Stimulated activated CD8-positive, alpha-beta memory T cell treated with anti-CD3 and anti-CD28 coated beads, Interleukin-4, amount 100 ng/mL, for 48 hours (primary cell): ENCODE data around the gene CLASP1.
"Not testable (repeated sequence)": the region's sequence is repeated elsewhere in the genome, so short reads cannot be mapped to it uniquely, and the experiment has no call there.

ENCODE experiments used
- DNase-seq: peaks from one replicate; pipeline ENCODE4 v3.0.0-alpha.2; 2020

Gene CLASP1

DNA sequence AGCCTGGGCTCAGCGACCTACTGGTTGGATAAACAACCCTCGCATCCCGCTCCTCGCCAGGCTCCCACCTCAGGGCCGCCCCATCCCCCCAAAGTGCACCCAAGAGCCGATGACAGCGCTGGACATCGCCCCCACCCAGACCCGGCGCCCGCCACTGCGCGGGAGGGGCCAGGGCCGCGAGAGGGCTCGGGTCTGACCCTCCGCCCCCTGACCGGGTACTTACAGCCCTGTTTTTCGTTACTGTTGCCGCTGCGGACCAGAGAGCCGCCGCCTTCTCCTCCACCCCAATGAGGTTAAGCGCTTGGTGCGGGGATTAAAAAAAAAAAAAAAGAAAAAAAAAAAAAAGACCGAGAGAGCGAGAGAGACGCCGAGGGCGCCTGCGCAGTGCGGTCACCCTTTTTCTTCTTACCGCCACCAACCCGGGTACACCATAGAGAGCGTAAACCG, at the start of gene CLASP1:
Gene CLASP1 (minus strand): TSS at position 314 of the 447 bp plus-strand sequence. CDS start 43,567 bp downstream, outside the sequence.
- DNase-seq: peak; percentile 70

DNA sequence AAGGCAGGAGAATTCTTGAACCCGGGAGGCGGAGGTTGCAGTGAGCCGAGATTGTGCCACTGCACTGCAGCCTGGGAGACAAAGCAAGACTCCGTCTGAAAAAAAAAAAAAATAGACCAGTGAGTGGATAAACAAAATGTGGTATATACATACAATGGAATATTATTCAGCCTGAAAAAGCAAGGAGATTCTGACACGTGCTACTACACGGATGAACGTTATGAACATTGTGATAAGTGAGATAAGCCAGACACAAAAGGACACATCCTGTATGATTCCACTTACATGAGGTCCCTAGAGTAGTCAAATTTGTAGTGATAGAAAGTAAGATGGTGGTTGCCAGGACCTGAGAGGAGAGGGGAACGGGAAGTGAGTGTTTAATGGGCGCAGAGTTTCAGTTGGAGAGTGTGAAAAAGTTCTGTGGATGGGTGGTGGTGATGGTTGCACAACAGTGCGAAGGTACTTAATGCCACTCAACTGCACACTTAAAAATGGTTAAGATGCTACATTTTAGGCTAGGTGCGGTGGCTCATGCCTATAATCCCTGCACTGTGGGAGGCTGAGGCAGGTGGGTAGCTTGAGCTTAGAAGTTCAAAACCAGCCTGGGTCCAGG, 49.2 kb upstream of the CLASP1 start:
- no peak for DNase-seq

DNA sequence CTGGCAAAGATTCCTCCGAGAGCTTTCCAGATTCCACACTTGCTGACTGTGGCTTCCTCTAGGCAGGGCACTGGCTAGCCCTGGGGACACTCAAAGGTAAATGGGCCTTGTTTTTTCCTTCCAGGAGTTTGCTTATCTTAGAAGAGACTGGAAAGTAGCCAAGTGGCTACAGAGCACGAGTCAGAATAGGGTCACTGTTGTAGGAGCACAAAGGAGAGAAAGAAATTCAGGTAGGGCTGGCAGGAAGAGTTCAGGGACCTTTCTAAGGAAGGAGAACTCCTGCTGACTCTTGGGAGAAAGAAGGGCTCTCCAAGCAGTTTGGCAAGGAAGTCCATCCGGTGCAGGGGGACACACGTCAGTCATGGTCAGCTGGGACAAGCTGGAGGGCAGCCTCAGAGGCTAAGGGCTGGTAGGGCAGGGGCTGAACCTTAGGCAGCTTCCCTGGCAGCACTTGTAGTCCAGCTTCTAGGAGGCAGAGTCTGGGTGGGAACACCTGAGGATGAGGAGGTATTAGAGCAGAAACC, 47.9 kb upstream of the CLASP1 start:
- no peak for DNase-seq

DNA sequence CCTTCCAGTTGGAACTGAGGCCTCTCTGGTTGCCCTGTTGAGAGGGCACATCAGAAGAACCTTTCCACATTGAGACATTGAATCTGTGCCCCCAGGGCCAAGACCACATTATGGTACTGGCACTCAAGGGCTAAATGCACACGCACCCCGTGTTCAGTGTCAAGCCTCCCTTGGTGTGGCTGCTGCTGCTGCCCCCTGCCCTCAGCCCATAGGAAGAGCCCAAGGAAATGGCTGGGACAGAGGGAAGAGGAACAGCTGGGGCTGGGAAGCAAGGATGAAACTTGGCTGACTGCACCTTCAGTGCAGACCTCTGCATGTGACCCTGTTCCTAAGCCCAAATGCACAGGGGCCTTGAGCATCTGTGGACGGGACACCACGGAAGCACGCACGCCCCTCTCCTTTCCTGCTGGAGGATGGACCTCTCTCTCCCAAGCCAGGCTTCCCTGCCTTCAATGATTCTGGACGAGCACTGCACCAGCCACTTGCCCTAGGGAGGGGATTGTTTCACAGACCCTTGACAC, 47.2 kb upstream of the CLASP1 start:
- no peak for DNase-seq

DNA sequence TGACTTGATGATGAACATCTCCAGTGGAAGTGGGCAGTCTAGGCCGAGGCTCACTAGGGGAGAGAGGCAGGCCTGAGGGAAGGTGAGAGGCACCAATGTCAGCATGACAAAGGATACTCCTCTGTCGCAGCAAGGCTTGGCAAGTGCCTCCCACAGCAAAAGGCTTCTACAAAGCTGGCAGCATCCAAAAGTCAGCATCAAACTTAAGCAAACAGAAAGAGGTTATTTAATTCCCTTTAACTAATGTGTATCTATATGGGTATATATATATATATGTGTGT, 45.8 kb upstream of the CLASP1 start:
- DNase-seq: no peak

DNA sequence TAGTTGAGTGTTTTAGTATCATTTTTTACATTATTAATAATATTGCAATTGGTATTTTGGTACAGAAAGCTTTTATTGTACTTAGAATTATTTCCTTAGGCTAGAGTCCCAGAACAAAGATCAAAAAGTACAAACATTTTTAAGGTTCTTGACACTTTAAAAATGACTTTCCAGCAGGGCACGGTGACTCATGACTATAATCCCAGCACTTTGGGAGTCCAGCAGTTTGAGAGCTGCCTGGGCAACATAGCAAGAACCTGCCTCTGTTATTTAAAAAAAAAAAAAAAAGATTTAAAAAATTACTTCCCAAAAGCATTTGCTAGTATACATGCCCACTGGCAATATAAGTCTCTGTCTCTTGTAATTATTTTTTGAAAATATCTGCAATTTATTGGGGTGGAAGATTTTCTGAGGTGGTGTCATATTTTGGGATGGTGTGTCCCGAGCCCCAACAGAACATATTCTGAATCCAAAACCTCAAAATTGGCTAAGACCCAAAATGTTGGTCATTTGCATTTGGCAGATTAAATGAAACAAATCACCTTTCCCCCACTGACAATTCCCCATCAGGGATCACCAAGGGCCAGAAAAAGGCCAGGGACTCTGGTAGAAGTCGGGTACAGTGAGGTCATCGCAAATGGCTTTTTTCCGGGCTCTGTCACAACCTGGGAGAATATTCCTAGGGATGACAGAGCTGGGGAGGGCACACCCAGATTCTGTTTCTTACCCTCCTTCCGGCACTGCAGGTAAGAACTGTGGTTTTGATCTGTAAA, 45.3 kb upstream of the CLASP1 start:
- DNase-seq: no peak

DNA sequence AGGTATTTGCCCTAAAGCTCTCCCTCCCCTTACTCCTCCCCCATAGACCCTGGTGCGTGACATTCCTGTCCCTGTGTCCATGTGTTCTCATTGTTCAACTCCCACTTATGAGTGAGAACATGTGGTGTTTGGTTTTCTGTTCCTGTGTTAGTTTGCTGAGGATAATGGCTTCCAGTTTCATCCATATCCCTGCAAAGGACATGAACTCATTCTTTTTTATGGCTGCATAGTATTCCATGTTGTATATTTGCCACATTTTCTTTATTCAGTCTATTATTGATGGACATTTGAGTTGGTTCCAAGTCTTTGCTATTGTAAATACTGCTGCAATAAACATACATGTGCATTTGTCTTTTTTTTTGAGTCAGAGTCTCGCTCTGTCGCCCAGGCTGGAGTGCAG, 41.3 kb upstream of the CLASP1 start:
- not testable (repeated sequence) for DNase-seq

DNA sequence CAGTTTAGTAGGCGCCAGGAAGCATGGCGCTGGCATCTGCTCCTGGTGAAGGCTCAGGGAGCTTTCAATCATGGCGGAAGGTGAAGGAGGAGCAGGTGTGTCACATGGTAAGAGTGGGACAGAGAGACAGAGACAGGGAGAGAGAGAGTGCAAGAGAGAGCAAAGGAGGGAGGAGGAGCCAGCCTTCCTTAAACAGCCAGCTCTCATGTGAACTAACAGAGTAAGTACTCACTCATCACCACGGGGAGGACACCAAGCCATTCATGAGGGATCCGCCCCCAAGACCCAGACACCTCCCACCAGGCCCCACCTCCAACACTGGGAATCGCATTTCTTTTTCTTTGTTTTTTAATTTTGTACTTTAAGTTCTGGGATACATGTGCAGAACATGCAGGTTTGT, 40.8 kb upstream of the CLASP1 start:
- no peak for DNase-seq

DNA sequence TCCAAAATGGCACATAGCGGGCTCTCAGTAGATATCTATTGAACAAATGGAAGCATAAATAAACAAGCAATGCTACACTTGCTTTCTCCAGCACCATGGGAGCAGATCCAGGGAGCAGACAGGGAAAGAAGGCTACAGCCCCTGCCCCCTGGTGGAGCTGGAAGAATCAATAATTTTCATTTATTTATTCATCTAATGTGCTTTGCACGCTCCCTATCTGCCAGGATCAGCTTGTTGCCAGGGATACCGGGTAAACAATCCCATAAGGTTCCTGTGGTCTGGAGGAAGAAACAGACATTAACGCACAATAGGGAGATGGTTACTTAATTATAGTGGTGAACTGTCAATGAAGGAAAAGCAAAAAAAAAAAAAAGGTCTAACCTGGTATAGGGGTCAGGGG, 40.1 kb upstream of the CLASP1 start:
- DNase-seq: no peak

DNA sequence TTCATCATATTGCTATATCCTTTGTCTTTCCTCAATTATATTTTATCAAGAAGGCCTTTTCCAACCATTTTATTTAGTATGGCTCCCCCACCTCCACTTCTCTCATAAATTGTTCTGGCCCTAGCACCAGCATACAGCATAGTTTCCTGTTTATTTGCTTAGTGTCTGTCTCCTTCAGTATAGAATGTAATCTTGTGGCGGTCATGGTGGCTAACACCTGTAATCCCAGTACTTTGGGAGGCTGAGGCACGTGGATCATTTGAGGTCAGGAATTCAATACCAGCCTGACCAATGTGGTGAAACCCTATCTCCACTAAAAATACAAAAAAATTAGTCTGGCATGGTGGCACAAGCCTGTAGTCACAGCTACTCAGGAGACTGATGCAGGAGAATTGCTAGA, 39.6 kb upstream of the CLASP1 start:
- DNase-seq: no peak

DNA sequence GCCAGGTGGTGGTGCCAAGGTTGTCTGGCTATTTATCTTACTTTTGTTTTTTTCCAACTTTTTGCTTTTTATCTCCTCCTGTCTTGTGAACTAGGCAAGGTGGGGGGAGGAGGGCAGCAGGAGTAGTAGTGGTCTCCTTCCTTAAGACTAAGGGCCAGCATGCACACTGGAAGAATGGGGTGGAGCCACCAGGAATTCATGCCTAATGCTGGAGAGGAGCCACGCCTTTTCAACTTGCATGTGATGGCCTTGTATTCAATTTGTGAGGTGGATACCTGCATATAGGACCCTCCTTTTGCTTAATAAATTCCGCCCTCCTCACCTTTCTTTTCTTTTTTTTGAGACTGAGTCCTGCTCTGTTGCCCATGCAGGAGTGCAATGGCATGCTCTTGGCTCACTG, 37.6 kb upstream of the CLASP1 start:
- no peak for DNase-seq

DNA sequence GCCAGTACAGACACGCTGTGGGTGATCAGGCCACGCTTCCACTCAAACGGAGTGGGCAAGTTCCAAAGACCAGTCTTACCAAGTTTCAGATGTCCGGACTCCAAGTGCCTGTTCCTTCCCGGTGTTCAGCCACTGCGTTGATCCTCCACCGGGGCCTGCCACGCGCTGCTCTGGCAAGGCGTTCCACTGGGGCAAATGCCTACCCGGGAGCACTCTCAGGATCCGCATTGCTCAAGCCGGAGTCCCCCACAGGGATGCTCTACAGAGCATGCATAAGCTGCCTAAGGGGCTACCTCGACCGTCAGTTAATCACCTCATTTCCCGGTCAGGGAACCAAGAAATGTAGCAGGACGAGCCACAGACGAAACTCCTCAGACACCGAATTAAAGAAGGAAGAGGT, 37.0 kb upstream of the CLASP1 start:
- no peak for DNase-seq

DNA sequence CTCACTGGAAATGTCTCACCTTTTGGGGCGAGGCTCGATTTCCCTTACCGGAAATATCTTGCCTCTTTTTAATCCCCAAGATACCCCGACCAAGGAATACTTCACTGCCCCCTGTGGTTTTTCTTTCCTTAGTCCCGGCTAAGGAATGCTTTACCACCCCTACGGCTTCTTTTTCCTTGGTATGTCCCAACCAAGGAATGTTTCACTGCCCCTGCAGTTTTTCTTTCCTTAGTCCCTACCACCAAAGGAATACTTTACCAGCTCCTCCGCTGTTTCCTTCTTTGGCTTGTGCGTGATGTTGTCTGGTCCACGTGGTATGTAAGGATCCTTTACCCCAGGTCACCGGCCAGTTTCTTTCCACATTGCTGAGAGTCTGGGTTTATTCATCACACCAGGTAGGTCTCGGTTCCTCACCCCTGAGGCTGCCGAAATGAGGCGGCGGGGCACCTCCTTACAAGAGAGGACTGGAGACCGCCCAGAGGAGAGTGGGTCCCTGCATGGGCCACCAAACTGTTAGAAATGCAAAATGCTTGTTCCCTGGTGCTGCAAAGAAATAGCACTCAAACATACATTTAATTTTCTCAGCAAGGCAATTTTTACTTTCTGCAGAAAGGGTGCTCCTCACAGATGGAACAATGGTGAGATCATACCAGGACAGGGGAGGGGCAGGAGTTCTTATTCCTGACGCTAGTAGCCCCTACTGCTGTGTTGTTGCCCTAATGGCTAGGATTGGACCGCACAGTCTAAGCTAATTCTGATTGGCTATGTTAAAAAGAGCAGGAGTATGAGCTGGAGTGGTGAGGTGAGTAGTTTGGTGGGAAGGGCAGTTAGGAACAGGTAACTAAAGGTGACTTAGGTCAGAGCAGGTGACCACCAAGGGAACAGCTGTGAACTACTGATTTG, 33.4 kb upstream of the CLASP1 start:
- DNase-seq: no peak

DNA sequence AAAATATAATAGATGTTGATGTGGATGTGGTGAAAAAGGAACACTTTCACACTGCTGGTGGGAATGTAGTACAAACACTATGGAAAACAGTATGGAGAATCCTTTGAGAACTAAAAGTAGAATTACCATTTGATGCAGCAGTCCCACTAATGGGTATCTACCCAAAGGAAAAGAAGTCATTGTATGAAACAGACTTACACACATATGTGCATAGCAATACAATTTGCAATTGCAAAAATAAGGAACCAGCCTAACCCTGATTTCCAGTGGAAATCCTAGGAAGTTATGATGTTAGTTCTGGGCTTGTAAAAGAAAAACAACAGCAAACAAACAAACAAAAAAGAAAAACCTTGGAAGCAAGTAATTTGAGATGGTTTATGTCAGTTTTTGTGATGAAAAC, 28.6 kb upstream of the CLASP1 start:
- DNase-seq: no peak

DNA sequence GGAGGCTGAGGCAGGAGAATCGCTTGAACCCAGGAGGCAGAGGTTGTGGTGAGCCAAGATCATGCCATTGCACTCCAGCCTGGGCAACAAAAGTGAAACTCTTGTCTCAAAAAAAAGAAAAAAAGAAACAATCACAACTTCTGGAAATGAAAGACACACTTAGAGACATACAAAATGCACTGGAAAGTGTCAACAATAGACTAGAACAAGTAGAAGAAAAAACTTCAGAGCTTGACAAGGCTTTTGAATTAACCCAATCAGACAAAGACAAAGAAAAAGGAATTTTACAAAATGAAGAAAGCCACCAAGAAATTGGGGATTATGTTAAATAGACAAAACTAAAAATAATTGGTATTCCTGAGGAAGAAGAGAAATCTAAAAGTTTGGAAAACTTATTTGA, 22.4 kb upstream of the CLASP1 start:
- DNase-seq: not testable (repeated sequence)

DNA sequence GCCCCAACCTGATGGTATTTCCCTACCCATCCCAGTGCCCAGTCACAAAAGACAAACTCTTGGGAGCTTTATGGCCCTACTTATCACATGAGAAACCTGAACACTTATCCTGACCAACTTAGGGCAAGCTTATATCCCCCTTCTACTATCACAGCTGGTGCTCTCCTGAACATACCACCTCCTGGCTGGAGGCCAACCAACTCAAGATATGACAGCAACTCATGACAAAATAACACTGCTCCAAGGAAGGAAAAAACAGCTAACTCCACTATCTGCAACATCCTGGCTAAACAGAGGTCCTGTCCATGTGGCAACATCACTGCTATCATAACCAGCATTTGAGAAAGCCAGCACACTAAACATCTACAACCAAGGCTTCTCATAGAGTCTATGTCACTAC, 20.9 kb upstream of the CLASP1 start:
- DNase-seq: no peak

DNA sequence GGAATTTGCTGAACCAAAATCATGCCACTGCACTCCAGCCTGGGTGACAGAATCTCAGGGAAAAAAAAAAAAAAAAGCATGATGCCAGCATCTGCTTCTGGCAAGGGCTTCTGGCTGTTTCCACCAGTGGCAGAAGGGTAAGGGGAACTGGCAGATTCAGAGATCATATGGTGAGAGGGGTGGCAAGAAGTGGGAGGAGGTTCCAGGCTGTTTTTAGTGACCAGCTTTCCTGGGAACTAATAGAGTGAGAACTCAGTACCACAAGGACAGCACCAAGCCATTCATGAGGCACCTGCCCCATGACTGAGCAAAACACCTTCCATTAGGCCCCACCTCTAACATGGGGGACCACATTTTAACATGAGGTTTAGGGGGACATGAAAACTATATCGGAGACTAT, 18.4 kb upstream of the CLASP1 start:
- no peak for DNase-seq

DNA sequence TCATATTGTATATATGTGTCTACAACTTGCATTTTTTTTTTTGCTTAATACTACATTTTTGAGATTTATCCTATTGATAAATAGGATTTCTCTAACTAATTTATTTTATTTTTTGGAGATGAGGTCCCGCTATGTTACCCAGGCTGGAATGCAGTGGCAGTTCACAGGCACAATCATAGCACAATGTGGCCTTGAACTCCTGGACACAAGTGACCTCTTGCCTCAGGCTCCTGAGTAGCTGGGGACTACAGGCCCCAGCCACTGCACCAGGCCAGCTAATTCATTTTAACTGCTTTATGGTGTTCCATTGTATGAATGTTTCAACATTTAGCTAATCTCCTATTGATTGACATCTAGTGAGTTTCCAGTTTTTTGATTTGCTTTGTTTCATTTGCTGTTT, 16.8 kb upstream of the CLASP1 start:
- DNase-seq: no peak

DNA sequence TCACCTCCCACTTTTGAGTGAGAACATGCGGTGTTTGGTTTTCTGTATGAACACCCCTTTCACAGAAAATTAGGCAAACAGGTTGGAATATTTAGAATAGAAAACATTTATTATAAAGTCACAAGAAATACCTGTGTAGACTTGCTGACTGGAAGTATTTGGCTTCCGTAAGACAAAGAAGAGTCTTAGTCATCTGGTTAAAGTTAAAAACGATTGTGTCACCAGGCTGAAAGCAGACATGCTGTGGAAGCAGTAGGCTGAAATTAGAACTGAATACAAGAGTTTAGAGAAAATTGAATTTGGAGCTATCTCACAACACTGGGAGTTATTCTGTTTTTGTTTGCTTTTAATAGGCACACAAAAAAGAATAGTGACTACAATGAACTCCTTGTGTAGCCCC, 16.2 kb upstream of the CLASP1 start:
- no peak for DNase-seq

DNA sequence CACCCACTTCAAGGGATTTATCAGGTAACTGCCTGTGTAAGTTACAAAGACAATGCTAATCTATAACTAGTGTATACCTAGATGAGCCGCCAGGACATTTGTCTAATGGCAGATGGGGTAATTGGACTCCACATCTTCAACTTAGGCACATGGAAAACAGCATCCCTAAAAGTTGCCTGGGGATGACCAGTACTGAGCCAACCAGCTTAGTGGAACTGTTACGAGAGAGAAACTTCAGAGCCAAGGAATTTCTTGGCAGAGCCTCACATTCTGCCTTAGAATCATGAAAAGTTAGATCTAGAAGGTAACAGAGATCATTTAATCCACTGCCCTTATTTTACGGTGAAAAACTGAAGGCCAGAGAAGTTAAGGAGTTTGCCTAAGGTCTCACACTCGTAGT, 15.5 kb upstream of the CLASP1 start:
- DNase-seq: no peak

DNA sequence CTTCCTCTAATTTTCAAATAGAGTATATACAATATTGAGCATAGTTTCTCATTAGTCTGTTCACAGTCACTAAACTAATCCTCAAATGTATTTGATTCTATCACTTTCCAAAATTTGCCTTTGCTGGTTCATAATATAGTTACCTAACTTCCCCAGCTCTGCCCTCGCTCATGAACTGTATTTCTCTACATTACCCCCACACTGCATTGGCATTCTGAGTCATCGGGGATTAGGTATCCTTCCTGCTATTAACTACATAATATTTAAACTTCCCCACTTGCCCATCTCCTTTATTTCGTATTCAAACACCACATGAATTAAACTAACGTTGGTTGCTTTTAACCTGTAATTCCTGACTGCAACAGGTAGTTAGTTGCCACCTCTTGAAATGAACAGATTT, 14.8 kb upstream of the CLASP1 start:
- DNase-seq: no peak

DNA sequence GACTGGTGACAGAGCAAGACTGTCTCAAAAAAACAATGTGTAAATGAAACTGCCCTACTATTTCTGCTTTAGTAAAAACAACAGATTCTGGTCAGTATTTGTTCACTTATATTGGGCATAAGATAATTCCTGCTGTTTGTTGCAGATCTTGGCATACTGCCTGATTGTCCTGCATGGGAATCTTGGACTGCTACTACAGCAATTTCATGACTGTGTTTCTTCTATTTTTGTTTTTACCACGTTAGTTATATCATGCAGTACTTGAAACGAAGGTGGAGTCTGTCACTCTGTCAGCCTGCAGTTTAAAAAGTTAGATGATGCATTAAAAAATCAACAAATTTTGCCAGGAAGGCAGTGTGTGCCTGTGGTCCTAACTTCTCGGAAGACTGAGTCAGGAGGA, 14.2 kb upstream of the CLASP1 start:
- no peak for DNase-seq

DNA sequence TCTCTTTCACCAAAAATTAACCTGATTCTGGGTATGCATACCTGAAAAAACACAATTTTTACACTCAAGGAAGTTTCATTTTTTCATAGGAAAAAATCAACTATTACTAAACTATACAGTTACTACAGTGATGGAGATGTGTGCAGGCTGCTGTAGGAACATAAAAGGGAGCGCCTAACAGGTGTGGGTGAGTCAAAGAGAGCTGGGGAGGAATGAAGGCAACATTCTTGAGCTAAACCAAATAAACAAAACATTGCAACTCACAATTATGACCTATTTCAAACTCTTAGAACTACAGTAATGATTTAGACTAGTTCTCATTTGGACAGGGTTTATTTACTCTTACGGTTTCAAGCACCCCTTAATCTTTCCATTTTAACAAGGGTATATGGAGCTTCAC, 13.4 kb upstream of the CLASP1 start:
- DNase-seq: no peak

DNA sequence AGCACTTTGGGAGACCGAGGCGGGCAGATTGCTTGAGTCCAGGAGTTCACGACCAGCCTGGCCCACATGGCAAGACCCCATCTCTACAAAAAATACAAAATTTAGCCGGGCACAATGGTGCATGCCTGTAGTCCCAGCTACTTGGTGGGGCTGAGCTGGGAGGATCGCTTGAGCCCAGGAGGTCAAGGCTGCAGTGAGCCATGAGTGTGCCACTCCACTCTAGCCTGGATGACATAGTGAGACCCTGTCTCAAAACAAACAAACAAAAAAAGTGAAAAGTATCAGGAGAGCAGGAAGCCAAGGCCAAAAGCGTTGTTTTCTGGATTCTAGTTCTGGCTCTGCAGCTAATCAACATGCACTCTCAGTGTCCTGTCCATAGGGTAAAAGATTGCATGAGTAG, 10.7 kb upstream of the CLASP1 start:
- no peak for DNase-seq
